Caco-2 (cell line): Measurements from ENCODE around the gene SRSF7. TPM values are rescaled to one million over a fixed set of nuclear protein-coding genes. Genes with fewer than 3 reads are reported as not detected.

Experiments
- BruUV-seq: library from RNA; stranded (reverse); fragments of 400-500 nt; replicated peaks from 2 replicates; lab custom pipeline; 2021; lab: Mats Ljungman, UMichigan
- CTCF ChIA-PET: fragments of 300-600 bp; sonication (Branson Sonifier 250); formaldehyde crosslinking; loops from one replicate; lab custom pipeline; 2022; ENCODE audit warnings: antibody characterized with exemption; lab: Charles Lee
- POLR2A ChIA-PET: fragments of 300-600 bp; sonication (Branson Sonifier 250); formaldehyde crosslinking; loops from one replicate; lab custom pipeline; 2022; ENCODE audit warnings: antibody characterized with exemption; lab: Charles Lee
- DNase-seq, 2 experiments: peaks; one replicate each; pipeline versions ENCODE4 v3.0.0 to v3.0.0-alpha.2; 2020 to 2022
- H3K27me3 ChIP-seq: replicated peaks from 2 replicates; pipeline ENCODE4 v1.6.0; 2011; ENCODE audit warnings: low read length; ENCODE audit not compliant: control insufficient read depth, insufficient read depth
- H3K36me3 ChIP-seq: 2 replicates; pipeline ENCODE4 v1.5.1; 2011; ENCODE audit warnings: low read length; ENCODE audit not compliant: control insufficient read depth, insufficient read depth
- H3K4me1 ChIP-seq: fragments of 250-450 bp; sonication (Bioruptor Pico); 2 replicates; pipeline ENCODE4 v1.5.1; 2020; ENCODE audit warnings: mild to moderate bottlenecking
- H3K4me3 ChIP-seq: 2 replicates; pipeline ENCODE4 v1.5.1; 2011; ENCODE audit warnings: low read depth, mild to moderate bottlenecking, control low read depth, low read length
- H3K9me3 ChIP-seq: fragments of 250-450 bp; sonication (Bioruptor Pico); 2 replicates; pipeline ENCODE4 v1.5.1; 2020; ENCODE audit warnings: mild to moderate bottlenecking, moderate library complexity
- H3K27ac Mint-ChIP-seq: one replicate; pipeline ENCODE4 v1.8.0; 2022; ENCODE audit warnings: mixed read lengths; ENCODE audit not compliant: unreplicated experiment
- H3K27me3 Mint-ChIP-seq: one replicate; pipeline ENCODE4 v1.8.0; 2022; ENCODE audit warnings: mixed read lengths; ENCODE audit not compliant: insufficient read depth, unreplicated experiment
- H3K36me3 Mint-ChIP-seq: one replicate; pipeline ENCODE4 v1.8.0; 2022; ENCODE audit warnings: mild to moderate bottlenecking, mixed read lengths; ENCODE audit not compliant: insufficient read depth, unreplicated experiment
- H3K4me1 Mint-ChIP-seq: one replicate; pipeline ENCODE4 v1.8.0; 2022; ENCODE audit warnings: low read depth, mixed read lengths; ENCODE audit not compliant: unreplicated experiment
- H3K4me3 Mint-ChIP-seq: one replicate; pipeline ENCODE4 v1.8.0; 2022; ENCODE audit warnings: mild to moderate bottlenecking, moderate library complexity, mixed read lengths; ENCODE audit not compliant: unreplicated experiment
- H3K9me3 Mint-ChIP-seq: one replicate; pipeline ENCODE4 v1.8.0; 2022; ENCODE audit warnings: mixed read lengths; ENCODE audit not compliant: unreplicated experiment
- CTCF ChIP-seq, 2 experiments: fragments of 200-600 bp in 1 of 2; IDR thresholded peaks; 1 replicate in 1 of 2; 2 replicates in 1 of 2; pipeline versions ENCODE4 v1.5.1 to v1.8.0; 2011 to 2022; ENCODE audit warnings: antibody characterized with exemption in 1 of 2, control low read depth in 1 of 2, inconsistent platforms in 1 of 2, low read depth in 1 of 2, low read length in 1 of 2, mild to moderate bottlenecking in 1 of 2, moderate library complexity in 1 of 2; ENCODE audit not compliant: insufficient read depth in 1 of 2, severe bottlenecking in 1 of 2, unreplicated experiment in 1 of 2
- intact Hi-C: fragments of 100-400 bp; cut with micrococcal nuclease; formaldehyde crosslinking; loops from one replicate; pipeline ENCODE4 v1.10.0; 2022; ENCODE audit not compliant: unreplicated experiment
- total RNA-seq: library from RNA; stranded (reverse); gene quantifications from 2 replicates; pipeline ENCODE4 v1.2.3, GENCODE V29; 2022

The SRSF7 gene
- total RNA-seq, 1 experiment from 2014 or later = 233 TPM

DNA sequence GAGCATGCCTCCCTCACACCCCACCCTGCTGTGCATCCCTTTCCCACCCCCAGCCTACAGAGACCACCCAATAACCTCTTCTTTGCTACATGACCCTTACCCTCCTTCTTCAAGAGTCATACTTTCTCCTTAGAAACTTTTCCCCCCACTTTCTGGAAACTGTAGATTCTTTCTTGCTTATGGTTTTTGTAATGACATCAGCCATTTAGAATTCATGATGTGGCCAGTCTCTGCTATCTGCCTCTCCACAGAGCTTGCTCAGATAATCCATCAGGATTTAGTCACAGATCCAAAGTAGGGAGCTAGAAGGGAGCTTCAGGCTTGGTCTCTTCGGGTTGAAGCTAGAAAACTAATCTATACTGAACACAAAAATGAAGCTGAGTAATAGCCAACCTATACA lies 48.7 kb downstream of the SRSF7 start:
- DNase-seq = no peak
- Mint-ChIP-seq H3K4me3 (no peak overlapping the region), H3K4me1 (peaks cover 24% of the 10 kb centered on the region), H3K36me3 (peaks cover 14% of the 10 kb centered on the region), H3K27me3 (no peaks in the 10 kb centered on the region), H3K9me3 (peaks cover 8% of the 10 kb centered on the region), H3K27ac (no peak overlapping the region)
- ChIA-PET POLR2A (interaction anchor here (0.6 kb wide), 1 partner anchor 49 kb away, joined by 3 read pairs; the partner anchor contains the start of gene SRSF7), CTCF (interaction anchor here (0.8 kb wide), 1 partner anchor 128 kb away, joined by 7 read pairs; no protein-coding TSS in a partner anchor)
- TF ChIP-seq CTCF (IDR thresholded peaks at IDR 0.05; ENCODE audit: insufficient read depth in 1 of 2, low read depth in 1 of 2, low read length in 1 of 2, severe bottlenecking in 1 of 2, unreplicated experiment in 1 of 2) = no peak
- intact Hi-C loops = no loop called here
- no peak overlapping the region for H3K4me3 ChIP-seq
- H3K27me3 ChIP-seq = no peaks in the 10 kb centered on the region
- no peaks in the 10 kb centered on the region for H3K4me1 ChIP-seq
- BruUV-seq = no TSS peak
- peaks cover 2% of the 10 kb centered on the region; the same call in 1 of the 2 replicates for H3K36me3 ChIP-seq
- H3K9me3 ChIP-seq = no peaks in the 10 kb centered on the region

GRCh38 chr2:38701542-38701941 lies 49.6 kb downstream of the SRSF7 start:
- no peak for TF ChIP-seq CTCF (IDR thresholded peaks at IDR 0.05; ENCODE audit: insufficient read depth in 1 of 2, low read depth in 1 of 2, low read length in 1 of 2, severe bottlenecking in 1 of 2, unreplicated experiment in 1 of 2)
- no peaks in the 10 kb centered on the region for H3K4me1 ChIP-seq
- Mint-ChIP-seq H3K36me3 (peaks cover 16% of the 10 kb centered on the region), H3K4me1 (peaks cover 24% of the 10 kb centered on the region), H3K9me3 (peaks cover 8% of the 10 kb centered on the region), H3K27ac (no peak overlapping the region), H3K4me3 (no peak overlapping the region), H3K27me3 (no peaks in the 10 kb centered on the region)
- intact Hi-C loops = no loop called here
- no peak for DNase-seq
- BruUV-seq = no TSS peak
- H3K4me3 ChIP-seq = no peak overlapping the region
- peaks cover 2% of the 10 kb centered on the region; the same call in 1 of the 2 replicates for H3K36me3 ChIP-seq
- POLR2A ChIA-PET = interaction anchor here (0.6 kb wide), 1 partner anchor 1166 kb away, joined by 4 read pairs; no protein-coding TSS in a partner anchor
- CTCF ChIA-PET = no interaction called here
- no peaks in the 10 kb centered on the region for H3K27me3 ChIP-seq
- no peaks in the 10 kb centered on the region for H3K9me3 ChIP-seq

DNA sequence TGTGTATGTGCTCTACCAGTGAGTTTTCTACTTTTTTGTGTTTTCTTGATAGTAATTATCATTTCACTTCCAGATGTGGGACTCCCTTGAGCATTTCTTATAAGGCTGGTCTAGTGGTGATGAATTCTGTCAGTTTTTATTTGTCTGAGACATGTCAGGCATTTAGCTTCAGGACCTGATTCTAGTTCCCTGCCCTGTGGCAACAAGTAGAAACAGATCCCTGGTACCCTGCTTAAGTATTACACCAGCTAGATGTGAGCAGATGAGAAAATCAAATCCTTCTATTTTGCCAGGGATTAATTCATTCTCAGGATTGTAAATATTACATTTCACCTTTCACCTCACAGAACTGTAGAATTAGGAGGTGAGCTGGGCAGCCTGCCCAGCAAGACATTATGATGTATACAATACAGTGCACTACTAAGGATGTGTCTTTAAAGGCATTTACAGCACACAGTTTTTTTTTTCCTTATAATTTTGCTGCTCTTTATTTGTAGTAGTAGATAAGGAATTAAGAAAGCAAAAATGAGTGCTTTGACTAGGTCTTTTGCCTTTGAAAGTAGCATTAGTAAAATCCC lies 50.2 kb downstream of the SRSF7 start:
- Mint-ChIP-seq H3K27me3 (no peaks in the 10 kb centered on the region), H3K36me3 (peaks cover 18% of the 10 kb centered on the region)

More for the DNA sequence above, 50.2 kb downstream of the SRSF7 start:
- Mint-ChIP-seq H3K27ac (no peak overlapping the region), H3K4me1 (peaks cover 24% of the 10 kb centered on the region), H3K4me3 (no peak overlapping the region), H3K9me3 (peaks cover 8% of the 10 kb centered on the region)
- POLR2A ChIA-PET = interaction anchor here (0.6 kb wide), 1 partner anchor 1165 kb away, joined by 4 read pairs; no protein-coding TSS in a partner anchor
- Histone ChIP-seq H3K4me1 (no peaks in the 10 kb centered on the region), H3K9me3 (no peaks in the 10 kb centered on the region), H3K27me3 (no peaks in the 10 kb centered on the region), H3K4me3 (no peak overlapping the region), H3K36me3 (peaks cover 2% of the 10 kb centered on the region; the same call in 1 of the 2 replicates)
- no peak for TF ChIP-seq CTCF (IDR thresholded peaks at IDR 0.05; ENCODE audit: insufficient read depth in 1 of 2, low read depth in 1 of 2, low read length in 1 of 2, severe bottlenecking in 1 of 2, unreplicated experiment in 1 of 2)
- BruUV-seq = no TSS peak
- DNase-seq = no peak
- intact Hi-C loops = no loop called here
- CTCF ChIA-PET = no interaction called here
